HG02571 (cell line): ENCODE results near the gene LRRFIP1.
"Not testable (repeated sequence)": the region's sequence is repeated elsewhere in the genome, so short reads cannot be mapped to it uniquely, and the experiment has no call there.

ENCODE experiments used
- ATAC-seq: cut with Tn5 transposase; IDR thresholded peaks from one replicate; pipeline ENCODE4 v1.9.1; 2021; ENCODE audit warnings: mild to moderate bottlenecking, moderate library complexity; ENCODE audit not compliant: unreplicated experiment

The LRRFIP1 gene, protein sequence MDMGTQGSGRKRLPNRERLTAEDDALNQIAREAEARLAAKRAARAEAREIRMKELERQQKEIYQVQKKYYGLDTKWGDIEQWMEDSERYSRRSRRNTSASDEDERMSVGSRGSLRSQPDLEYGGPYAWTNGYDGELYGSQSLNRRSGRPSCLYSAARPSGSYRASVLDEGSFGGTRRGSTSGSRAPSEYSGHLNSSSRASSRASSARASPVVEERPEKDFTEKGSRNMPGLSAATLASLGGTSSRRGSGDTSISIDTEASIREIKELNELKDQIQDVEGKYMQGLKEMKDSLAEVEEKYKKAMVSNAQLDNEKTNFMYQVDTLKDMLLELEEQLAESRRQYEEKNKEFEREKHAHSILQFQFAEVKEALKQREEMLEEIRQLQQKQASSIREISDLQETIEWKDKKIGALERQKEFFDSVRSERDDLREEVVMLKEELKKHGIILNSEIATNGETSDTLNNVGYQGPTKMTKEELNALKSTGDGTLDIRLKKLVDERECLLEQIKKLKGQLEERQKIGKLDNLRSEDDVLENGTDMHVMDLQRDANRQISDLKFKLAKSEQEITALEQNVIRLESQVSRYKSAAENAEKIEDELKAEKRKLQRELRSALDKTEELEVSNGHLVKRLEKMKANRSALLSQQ

DNA sequence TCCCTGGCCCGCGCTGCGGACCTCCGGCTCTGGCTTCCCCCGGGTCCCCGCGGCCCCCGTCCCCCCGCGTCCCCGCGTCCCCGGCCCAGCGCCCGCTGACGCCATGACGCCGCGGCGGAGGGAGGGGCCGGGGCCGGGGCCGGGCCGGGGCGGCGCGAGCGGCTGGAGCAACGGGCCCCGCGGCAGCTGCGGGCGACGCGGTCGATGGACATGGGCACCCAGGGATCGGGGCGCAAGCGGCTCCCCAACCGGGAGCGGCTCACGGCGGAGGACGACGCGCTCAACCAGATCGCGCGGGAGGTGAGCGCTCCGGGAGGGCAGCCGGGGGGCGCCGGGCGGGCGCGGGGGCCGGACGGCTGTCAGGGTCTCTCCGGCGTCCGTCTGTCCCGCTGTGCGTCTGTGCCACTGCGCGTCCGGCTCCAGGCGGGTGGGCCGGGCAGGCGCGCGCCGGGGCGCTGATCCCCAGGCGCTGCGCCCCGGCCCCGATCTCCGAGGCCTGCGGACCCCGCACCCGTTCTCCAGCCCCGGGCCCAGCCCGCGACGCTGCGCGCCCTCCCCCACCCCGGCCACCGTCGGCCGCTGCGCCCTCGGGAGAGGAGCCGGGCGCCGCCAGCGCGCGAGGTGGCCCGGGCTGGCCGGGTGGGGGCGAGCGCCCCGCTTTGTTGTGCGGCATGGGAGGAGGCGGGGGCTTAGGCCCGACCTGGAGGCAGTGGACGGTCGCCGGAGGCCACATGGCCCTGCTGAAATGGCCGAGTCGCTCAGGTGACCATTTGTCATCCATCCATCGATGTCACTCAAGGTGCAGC, at the start of gene LRRFIP1:
LRRFIP1 (plus strand) TSS at position 147 of the 806 bp plus-strand sequence; CDS start at position 205, 58 bp downstream.
- ATAC-seq = no peak

DNA sequence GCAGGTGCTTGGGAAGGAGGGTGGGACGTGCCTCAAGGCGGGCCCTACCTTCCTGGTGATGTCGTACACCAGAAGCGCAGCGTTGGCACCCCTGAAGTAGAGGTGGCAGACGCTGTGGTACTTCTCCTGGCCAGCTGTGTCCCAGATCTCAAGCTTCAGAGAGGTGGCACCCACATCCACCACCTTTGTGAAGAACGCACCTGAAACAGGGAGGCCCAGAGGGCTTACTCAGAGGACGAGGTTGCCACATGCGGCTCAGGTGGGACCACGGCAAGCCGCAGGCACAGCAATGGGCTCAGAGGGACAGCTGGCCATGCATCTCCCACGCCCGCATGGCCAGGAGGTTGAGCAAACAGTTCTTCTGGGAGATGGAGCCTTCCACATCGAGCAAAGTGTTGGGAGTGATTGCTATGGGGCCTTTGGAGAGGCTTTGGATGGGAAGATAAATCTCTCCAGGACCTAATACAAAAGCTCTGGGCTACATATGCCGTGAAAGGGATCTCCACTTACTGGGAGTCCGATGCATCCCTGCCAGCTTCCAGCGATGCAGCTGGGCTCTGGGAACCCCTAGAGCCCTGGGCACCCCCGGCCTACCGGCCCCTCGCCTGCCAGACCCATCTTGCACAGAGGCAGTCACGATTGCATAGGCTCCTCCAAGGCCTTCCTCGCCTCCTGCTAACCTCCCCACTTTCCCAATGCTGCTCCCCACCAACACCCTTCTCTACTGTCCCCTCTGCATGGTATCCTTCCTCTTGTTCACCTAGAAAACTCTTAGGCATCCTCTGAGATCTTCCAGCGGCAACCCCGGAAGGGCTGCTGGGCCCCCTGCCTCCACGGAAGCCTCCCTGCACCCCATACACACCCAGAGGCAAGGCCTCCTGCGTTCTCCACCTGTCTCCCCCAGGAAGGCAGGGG, 49.2 kb upstream of the LRRFIP1 start:
- ATAC-seq = no peak

DNA sequence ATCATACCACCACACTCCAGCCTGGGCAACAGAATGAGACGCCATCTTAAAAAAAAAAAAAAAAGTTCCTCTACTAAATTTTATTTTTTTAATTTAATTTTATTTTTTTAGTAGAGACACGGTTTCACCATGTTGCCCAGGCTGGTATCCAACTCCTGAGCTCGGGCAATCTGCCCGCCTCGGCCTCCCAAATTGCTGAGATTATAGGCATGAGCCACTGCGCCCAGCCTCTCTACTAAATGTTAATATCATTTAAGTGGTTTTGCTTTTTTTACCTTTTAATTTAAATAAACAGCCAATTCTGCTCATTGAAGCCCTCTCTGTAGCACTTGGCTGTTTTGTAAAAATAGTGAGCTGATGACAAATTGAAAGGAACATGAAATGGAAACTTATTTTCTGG, 46.1 kb upstream of the LRRFIP1 start:
- ATAC-seq = no peak

DNA sequence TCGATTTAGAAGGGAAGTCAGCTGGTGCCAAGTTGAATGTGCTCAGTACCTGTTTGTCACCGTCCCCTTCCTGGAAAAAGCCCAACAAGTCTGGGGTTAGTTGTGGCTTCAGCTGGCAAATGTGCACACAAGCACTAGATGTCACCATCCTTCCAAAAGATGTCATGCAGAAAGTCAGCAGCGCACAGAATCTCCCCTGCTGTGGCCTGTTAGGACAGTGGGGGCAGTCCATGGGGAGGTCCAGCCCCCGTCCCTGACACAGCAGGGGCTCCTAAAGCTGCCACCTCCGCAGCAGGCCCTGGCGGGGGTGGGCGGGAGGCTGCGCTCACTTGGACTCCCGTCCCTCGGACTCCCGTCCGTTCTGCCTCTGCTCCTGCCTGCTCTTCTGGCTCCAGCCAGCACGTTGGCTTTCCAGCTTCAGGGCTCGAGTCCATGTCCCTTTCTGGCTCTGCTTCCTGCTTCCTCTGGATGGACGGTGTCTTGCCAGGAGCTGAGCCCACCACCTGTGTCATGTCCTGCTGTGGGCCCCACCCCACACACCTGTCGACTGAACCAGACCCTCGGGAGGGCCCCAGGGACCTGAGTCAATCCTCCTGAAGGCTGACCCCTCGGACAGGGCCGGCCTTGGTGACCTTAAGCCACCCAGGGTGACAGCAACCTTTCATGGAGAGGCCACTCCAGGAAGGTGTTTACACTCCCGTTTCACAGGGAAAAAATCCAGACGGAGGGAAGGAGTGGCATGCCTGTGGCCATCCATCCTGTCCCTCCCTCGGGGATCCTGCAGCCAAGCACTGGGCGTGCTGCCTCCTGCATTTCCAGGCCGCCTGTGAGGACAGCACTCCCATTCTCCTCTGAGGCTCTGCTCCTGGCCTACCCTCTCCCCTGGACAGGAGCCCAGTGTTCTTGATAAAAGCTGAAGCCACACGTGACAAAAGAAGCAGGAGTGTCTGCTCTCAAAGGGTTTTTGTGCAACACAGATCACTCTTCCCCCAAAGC, 45.3 kb upstream of the LRRFIP1 start:
- no peak for ATAC-seq

DNA sequence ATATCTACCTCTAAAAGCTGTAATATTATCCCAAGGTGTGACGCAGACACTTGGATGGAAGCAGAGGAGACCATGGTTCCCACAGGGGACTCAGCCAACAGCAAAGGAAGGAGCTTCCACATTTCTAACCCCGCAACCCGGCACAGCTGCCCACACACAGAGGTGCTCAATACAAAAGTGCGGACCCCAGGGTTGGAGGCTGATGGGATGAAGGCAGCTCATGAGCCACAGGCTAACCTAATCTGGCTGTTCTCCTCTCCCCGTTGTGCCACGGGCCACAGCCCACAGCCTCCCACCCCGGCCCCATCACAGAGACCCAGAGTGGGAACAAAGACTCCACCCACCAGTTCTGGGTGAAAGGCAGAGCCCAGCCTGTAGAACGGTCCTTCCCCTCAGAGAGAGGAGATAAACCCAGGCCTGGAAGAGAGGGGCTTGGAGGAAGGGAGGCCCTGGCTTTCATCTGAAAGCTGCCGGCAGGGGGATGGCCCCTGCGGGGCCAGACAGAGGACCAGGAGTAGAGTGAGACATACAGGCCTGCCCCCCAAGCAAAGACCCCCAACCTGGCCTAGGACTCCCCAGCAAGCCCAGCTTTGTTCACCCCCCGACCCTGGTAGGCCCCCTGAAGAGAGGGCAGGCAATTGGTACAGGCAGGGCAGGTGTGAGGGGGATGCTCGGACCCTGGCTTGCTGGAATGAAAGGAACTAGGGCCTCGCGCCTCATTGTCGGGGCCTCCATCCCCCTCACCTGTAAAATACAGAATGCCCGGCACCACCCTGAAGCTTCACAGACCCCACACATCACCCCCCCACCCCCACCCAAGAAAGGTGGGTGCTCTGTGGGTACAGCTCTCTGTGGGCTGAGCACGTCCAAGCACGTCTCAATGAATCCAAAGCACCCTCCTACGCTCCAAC, 43.7 kb upstream of the LRRFIP1 start:
- ATAC-seq = no peak

DNA sequence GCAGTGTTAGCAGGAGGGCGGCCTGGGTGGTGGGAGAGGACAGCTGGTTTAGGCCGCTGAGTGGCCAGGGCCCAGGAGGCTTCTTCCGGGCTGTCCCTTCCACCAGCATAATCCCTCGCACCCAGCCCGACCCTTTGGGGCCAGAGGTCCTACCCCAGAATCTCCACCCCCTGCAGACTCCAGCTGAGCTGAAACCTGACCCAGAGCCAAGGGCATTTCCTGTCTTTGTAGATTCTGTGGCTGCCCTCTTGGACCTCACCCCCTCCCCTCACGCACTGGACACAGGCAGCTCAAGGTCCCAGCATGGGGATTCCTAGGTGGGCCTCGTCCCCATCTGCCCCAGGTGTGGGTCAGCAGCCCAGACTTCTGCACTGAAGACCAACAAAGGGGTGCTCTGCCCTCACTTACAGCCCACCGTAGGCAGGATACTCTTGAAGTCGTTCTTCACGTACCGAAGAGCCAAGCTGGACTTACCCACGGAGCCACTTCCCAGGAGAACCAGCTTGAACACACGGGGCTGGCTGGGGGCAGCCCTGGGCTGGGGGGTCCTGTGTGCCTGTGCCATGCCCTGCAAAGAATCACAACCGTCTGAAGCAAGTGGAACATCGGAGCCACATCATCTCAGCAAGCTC, 41.7 kb upstream of the LRRFIP1 start:
- ATAC-seq = no peak

DNA sequence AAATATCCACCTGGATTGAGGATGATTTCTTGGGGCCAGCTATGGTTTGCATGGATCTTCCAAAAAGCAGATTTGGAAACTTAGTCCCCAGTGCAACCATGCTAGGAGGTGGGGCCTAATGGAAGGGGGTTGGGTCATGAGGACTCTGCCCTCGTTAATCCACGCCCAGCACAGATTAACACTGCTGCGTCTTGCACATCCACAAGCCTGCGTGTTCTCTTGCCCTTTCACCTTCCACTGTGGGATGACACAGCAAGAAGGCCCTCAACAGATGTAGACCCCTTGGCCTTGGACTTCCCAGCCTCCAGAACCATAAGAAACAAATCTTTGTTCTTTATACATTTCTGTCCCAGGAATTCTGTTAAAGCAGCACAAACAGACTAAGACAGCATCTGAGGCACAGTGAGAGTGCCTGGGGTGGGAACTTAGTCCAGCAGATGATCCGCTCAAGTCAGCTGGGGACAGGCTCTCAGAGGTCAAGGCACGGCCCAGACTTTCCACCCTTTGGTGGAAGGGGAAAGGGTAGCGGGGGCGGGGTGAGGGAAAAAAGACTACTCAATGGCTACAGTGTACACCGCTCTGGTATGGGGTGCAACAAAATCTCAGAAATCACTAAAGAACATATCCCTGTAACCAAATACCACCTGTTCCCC, 39.2 kb upstream of the LRRFIP1 start:
- no peak for ATAC-seq

DNA sequence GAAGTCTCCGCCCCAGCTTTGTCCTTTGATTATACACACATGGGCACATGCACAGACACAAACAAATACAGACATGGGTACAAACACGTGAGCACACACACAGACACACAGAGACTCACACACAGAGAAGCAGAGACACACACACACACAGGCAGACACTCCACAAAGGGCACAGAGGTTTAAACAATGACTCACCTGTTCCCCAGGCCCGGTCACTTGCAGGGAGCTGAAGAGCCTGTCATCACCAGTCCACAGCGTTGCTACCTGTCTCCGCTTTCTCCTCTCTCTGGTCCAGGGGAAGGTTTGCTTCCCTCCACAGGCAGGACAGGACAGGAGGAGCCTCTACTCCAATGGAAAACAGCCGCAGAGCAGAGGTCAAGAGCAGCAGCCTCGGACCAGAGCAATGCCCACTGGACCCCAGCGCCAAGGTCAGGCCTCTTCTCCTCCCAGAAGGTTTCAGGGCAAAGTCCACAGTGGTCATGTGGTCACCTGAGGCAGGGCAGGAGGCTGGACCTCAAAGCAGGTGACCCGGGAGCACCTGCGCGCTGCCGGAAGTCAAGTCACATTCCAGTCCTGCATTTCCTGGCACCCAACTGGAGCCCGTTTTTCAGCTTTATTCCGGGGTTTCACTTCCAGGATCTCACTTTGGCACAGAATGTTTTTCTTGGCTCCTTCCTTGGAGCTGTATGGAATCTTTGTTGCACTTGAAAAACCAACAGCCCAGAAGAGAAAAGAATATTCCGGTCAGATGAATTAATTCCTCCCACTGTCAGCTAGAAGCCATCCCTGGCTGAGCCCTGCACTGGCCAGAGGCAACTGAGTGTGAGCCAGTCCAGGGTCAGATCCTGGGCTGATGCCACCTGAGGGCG, 36.9 kb upstream of the LRRFIP1 start, which contains the start of gene RAB17:
RAB17 (minus strand) TSS at position 463 of the 869 bp plus-strand sequence. CDS start 4,580 bp downstream, outside the sequence.
- no peak for ATAC-seq

DNA sequence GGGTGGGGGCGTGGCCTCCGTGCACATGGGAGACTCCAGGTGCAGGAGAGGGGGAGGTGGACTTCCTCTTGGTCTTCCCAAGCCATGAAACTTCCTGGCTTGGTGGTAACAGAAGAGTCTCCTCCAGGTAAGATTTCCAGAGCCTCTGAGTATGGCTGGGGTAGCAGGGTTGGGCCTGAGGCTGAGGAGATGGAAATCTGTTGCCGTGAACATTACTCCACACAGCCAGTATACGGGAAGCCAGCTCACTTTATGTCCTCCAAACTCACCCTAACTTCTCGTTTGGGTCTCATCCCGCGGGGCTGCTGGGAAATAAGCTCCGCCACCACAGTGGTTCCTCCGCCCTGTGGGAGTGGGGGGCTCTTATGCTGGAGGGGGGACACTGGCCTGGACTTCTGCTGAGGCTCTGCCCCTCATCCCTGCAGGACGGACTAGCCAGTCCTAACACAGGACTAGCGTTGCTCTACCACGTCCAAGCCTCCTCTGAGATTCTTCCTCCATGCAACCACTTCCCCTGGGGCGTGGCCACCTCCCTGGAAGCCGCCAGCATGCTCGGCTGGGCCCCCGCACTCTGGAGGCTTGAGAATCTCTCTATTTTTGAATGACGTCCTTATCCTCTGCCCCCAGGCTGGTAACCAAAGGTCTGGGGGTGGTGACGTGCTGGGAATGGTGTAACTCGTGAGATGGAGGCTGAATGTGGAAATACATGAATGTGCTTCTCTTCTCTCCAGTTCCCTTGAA, 36.1 kb upstream of the LRRFIP1 start:
- no peak for ATAC-seq

DNA sequence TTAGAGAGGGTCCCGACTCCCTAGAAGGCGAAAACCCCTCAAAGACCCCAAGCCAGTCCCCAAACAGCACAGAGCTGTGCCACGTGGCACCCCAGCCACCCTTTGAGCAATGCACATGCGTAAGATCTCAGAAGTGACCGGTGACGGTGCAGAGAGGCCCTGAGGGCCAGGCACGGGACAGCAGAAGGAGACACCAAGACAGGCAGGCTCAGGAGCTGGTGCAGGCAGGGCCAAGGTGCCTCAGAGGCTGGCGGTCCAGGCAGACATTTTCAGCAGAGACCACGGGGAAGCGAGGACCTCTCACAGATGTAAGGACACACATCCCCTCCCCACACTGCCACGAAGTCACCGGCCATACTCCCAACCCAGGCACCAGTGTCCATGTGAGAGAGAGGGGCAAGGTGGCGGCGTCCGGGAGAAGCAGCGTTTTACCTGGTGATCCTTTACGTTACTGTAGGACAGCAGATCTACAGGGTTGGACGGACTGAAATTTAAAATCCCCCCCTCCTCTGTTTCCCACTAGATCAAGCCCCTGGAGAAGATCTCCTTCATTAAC, 34.9 kb upstream of the LRRFIP1 start:
- no peak for ATAC-seq

DNA sequence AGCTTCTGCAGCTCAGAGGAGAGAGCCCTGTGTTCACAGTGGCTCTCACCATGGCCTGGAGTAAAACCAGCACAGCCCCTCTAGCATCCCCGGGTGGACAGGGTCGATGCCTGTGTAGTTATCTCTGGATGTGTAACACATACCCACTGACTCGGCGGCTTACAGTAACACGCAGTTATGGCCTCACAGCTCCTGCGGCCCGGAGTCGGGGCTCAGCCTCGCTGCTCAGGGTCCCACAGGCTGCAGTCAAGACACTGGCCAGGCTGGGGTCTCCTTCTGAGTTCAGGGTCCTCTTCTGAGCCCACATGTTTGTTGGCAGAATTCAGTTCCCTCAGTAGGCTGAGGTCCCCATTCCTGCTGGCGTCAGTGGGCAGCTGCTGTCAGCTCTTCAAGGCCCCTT, 34.4 kb upstream of the LRRFIP1 start:
- no peak for ATAC-seq

DNA sequence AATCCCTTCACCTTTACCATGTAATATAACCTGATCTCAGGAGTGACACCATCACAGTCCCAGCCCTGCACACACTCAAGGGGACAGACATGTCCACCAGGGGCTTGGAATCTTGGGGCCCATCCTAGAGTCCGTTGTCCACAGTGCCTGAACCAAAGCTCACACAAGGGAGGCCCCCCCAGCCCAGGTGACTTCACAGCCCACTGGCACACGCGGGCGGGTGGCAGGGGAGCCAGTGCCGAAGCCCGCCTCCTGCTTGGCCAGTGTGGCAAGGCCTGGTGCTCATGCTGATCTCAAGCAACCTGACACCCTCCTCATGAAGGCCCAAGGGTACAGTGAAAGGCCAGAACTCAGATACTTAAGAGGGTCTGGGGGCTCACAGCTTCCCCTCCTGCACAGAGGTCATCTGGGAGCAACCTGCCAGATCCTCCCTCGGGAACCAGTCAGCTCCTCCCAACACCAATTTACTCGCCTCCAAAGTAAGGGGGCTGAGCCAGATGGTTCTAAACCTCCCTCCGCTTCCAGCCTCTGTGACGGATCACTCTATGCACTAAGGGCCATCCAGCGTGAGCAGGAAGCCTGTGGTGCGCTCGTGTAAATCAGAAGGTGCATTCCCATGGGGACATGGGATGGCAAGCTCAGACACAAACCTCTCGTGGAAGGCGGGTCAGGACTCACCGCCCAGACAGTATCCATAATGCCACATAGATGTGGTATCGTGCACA, 33.6 kb upstream of the LRRFIP1 start:
- no peak for ATAC-seq

DNA sequence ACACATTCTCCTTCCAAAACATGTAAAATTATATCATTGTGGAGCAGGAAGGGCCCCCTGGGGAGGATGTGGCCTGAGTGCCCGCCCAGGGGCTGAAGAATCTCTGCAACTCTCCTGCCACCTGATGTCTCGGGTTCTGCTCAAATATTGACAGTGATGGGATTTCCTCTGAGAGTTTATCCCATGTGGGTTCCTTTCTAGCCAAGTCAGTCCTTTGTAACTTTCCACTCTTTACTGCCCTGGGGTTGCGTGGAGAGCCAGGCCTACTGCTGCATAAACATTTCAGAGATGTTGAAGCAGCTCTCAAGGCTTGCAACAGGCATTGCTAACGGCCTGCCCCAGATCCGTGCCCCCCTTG, 32.9 kb upstream of the LRRFIP1 start:
- ATAC-seq = no peak

DNA sequence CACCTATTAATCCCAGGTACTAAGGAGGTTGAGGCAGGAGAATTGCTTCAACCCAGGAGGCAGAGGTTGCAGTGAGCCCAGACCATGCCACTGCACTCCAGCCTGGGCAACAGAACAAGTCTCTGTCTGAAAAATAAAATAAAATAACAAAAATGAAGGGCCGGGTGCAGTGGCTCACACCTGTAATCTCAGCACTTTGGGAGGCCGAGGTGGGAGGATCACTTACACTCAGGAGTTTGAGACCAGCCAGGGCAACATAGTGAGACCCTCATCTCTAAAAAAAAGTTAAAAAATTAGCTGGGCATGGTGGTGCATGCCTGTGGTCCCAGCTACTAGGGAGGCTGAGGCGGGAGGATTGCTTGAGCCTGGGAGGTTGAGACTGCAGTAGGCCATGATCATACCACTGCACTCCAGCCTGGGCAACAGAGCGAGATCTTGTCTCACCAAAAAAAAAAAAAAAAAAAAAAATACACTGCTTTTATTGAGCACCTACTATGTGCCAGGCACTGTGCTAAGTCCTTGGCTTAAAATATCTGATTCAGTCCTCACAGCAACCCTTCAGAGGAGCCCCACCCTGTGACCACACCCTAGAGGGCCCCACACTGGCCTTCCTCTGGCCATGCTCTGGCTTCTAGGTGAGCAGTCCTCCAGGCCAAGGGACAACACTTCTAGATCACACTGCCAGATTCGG, 31.4 kb upstream of the LRRFIP1 start:
- ATAC-seq = not testable (repeated sequence)
